ENCODE data around the gene PRPS1L1.

PRPS1L1 gene

DNA sequence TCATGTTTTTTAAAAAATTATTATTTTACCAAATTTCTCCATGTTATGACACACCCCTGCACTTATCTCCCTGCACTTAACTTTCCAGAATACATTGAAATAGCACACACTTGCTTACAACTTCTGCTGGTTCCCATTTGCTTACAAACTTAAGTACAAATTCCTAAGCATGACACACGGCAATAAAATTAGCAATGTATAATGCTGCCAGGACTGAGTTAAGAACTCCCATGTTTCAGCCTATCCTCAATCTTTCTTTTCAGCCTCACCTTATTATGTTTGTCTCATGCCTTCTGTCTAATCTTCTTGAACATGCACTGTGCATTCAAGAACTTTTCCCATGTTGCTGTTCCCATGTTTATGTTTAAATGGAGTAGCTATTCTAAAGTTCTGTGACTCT lies 40.8 kb downstream of the PRPS1L1 start:
- Histone ChIP-seq H3K4me3 (ENCODE audit: low read depth, low read length) (no peak overlapping the region), H3K79me2 (ENCODE audit: control insufficient read depth, insufficient read depth, low read length, poor library complexity) (no peaks in the 10 kb centered on the region), H3K14ac (ENCODE audit: low read length) (no peak overlapping the region), H3K4me2 (ENCODE audit: low read length) (no peak overlapping the region), H3K4ac (ENCODE audit: low read depth, low read length) (no peak overlapping the region), H3K4me1 (ENCODE audit: control insufficient read depth in 1 of 2, insufficient read depth in 2 of 2, low read length in 2 of 2) (peaks cover 0 to 3% of the 10 kb centered on the region in 2 experiments), H3K79me1 (ENCODE audit: low read length) (no peaks in the 10 kb centered on the region), H3K18ac (ENCODE audit: low read length) (no peak overlapping the region), H2BK5ac (ENCODE audit: low read depth, low read length, poor library complexity) (no peak overlapping the region), H3K23ac (ENCODE audit: low read length) (no peak overlapping the region), H4K91ac (ENCODE audit: low read depth, low read length) (no peak overlapping the region), H3K27me3 (ENCODE audit: insufficient read depth, low read length) (no peaks in the 10 kb centered on the region), H3K9me3 (ENCODE audit: insufficient read depth, low read depth, low read length) (peaks cover 2% of the 10 kb centered on the region), H2BK120ac (ENCODE audit: insufficient read depth, low read length, poor library complexity) (no peak overlapping the region), H3K27ac (ENCODE audit: low read depth, low read length) (no peak overlapping the region), H2BK12ac (ENCODE audit: low read length) (no peak overlapping the region), H2AFZ (ENCODE audit: insufficient read depth, low read length, poor library complexity) (no peak overlapping the region), H4K12ac (ENCODE audit: low read depth, low read length) (no peak overlapping the region), H4K8ac (ENCODE audit: low read depth, low read length) (no peak overlapping the region), H3K36me3 (ENCODE audit: control insufficient read depth in 1 of 2, insufficient read depth in 2 of 2, low read length in 2 of 2) (no peaks in the 10 kb centered on the region), H3K9ac (ENCODE audit: low read length) (no peak overlapping the region), H2AK5ac (ENCODE audit: low read length) (no peak overlapping the region)
- WGBS (ENCODE audit: extremely low coverage, insufficient coverage, insufficient read length) = no CpG with 5 or more reads among the region's 1 CpG
- DNase-seq = peak in 1 of 2 donors; percentile 79

DNA sequence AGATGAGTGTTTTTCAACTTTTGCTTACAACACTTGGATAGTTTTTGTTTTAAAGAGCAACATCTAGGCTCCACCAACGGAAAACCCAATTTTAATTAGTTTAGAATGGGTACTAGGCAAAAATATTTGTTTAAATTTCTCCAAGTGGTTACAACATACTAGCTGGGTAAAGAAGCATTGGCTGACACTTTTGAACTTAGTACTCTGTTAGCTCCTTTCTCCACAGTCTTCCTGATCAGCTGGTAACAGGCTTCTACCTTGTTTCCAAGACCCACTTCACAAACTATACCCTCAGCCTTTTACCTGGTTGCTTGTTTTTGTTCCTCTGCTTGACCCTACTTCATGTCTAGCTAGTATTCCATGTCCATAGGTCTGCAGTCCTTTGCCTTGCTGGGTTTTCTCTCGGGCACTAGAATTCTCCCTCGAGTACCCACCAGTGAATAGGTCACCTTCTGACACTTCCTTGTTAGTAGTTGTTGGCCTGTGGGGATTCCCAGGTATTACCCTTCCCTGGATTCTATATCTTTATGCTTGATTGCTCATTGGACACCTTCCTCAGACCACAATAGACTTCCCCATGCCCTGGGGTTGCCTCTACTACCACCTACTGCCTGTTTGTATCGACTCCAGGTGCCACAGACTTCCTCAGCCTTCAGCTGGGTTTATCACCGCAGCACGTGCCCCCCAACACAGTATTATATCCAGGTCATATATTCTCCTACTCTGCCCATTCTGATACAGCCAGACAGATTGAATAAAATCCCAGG lies 42.0 kb downstream of the PRPS1L1 start:
- no peak overlapping the region for H4K12ac ChIP-seq (ENCODE audit: low read depth, low read length)
- H3K4me1 ChIP-seq (ENCODE audit: control insufficient read depth in 1 of 2, insufficient read depth in 2 of 2, low read length in 2 of 2) = no peaks in the 10 kb centered on the region
- H3K27me3 ChIP-seq (ENCODE audit: insufficient read depth, low read length) = no peaks in the 10 kb centered on the region
- H3K14ac ChIP-seq (ENCODE audit: low read length) = no peak overlapping the region
- H4K8ac ChIP-seq (ENCODE audit: low read depth, low read length) = no peak overlapping the region
- H2BK12ac ChIP-seq (ENCODE audit: low read length) = no peak overlapping the region
- no peak overlapping the region for H2AFZ ChIP-seq (ENCODE audit: insufficient read depth, low read length, poor library complexity)
- no peak overlapping the region for H3K23ac ChIP-seq (ENCODE audit: low read length)
- H4K91ac ChIP-seq (ENCODE audit: low read depth, low read length) = no peak overlapping the region
- no peak overlapping the region for H2BK120ac ChIP-seq (ENCODE audit: insufficient read depth, low read length, poor library complexity)
- H3K27ac ChIP-seq (ENCODE audit: low read depth, low read length) = no peak overlapping the region
- H2BK5ac ChIP-seq (ENCODE audit: low read depth, low read length, poor library complexity) = no peak overlapping the region
- H3K79me1 ChIP-seq (ENCODE audit: low read length) = no peaks in the 10 kb centered on the region
- peaks cover 2% of the 10 kb centered on the region for H3K9me3 ChIP-seq (ENCODE audit: insufficient read depth, low read depth, low read length)
- no peaks in the 10 kb centered on the region for H3K36me3 ChIP-seq (ENCODE audit: control insufficient read depth in 1 of 2, insufficient read depth in 2 of 2, low read length in 2 of 2)
- H3K4ac ChIP-seq (ENCODE audit: low read depth, low read length) = no peak overlapping the region
- H3K18ac ChIP-seq (ENCODE audit: low read length) = no peak overlapping the region
- no peaks in the 10 kb centered on the region for H3K79me2 ChIP-seq (ENCODE audit: control insufficient read depth, insufficient read depth, low read length, poor library complexity)
- WGBS (ENCODE audit: extremely low coverage, insufficient coverage, insufficient read length) = no CpG with 5 or more reads among the region's 6 CpGs
- H2AK5ac ChIP-seq (ENCODE audit: low read length) = no peak overlapping the region
- no peak for DNase-seq
- no peak overlapping the region for H3K9ac ChIP-seq (ENCODE audit: low read length)
- H3K4me3 ChIP-seq (ENCODE audit: low read depth, low read length) = no peak overlapping the region
- no peak overlapping the region for H3K4me2 ChIP-seq (ENCODE audit: low read length)

DNA sequence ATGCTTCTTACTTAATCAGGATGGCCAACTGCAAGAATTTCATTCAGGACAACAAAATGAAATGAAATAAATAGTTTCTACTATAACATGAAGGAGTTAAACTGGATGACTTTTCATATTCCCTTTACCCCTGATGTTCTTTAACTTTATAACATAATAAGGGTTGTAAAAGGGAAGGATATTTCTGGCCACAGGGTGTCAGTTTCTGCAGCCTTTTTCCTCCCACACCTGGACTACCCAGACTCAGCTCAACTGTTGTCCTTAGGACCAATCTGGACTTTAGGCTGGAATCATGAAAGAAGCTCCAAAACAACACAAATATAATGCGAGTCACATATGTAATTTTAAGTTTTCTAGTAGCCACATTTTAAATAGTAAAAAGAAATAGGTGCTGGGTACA lies 43.4 kb downstream of the PRPS1L1 start:
- Histone ChIP-seq H3K4me1 (ENCODE audit: control insufficient read depth in 1 of 2, insufficient read depth in 2 of 2, low read length in 2 of 2) (no peaks in the 10 kb centered on the region), H2BK120ac (ENCODE audit: insufficient read depth, low read length, poor library complexity) (no peak overlapping the region), H3K23ac (ENCODE audit: low read length) (no peak overlapping the region), H3K18ac (ENCODE audit: low read length) (no peak overlapping the region), H3K14ac (ENCODE audit: low read length) (no peak overlapping the region), H2BK12ac (ENCODE audit: low read length) (no peak overlapping the region), H3K9ac (ENCODE audit: low read length) (no peak overlapping the region), H3K4ac (ENCODE audit: low read depth, low read length) (no peak overlapping the region), H3K36me3 (ENCODE audit: control insufficient read depth in 1 of 2, insufficient read depth in 2 of 2, low read length in 2 of 2) (no peaks in the 10 kb centered on the region), H3K9me3 (ENCODE audit: insufficient read depth, low read depth, low read length) (peaks cover 2% of the 10 kb centered on the region), H3K27me3 (ENCODE audit: insufficient read depth, low read length) (no peaks in the 10 kb centered on the region), H3K4me2 (ENCODE audit: low read length) (no peak overlapping the region), H4K8ac (ENCODE audit: low read depth, low read length) (no peak overlapping the region), H2BK5ac (ENCODE audit: low read depth, low read length, poor library complexity) (no peak overlapping the region), H3K79me1 (ENCODE audit: low read length) (no peaks in the 10 kb centered on the region), H3K27ac (ENCODE audit: low read depth, low read length) (no peak overlapping the region), H2AK5ac (ENCODE audit: low read length) (no peak overlapping the region), H4K91ac (ENCODE audit: low read depth, low read length) (no peak overlapping the region), H3K4me3 (ENCODE audit: low read depth, low read length) (no peak overlapping the region), H4K12ac (ENCODE audit: low read depth, low read length) (no peak overlapping the region), H2AFZ (ENCODE audit: insufficient read depth, low read length, poor library complexity) (no peak overlapping the region), H3K79me2 (ENCODE audit: control insufficient read depth, insufficient read depth, low read length, poor library complexity) (no peaks in the 10 kb centered on the region)
- no peak for DNase-seq
- WGBS (ENCODE audit: extremely low coverage, insufficient coverage, insufficient read length) = no CpG with 5 or more reads among the region's 1 CpG

- Histone ChIP-seq H3K18ac (ENCODE audit: low read length) (no peak overlapping the region), H3K9me3 (ENCODE audit: insufficient read depth, low read depth, low read length) (no peaks in the 10 kb centered on the region), H3K4ac (ENCODE audit: low read depth, low read length) (no peak overlapping the region), H2BK12ac (ENCODE audit: low read length) (no peak overlapping the region), H2BK120ac (ENCODE audit: insufficient read depth, low read length, poor library complexity) (no peak overlapping the region), H3K79me2 (ENCODE audit: control insufficient read depth, insufficient read depth, low read length, poor library complexity) (no peaks in the 10 kb centered on the region), H3K4me3 (ENCODE audit: low read depth, low read length) (no peak overlapping the region), H3K79me1 (ENCODE audit: low read length) (no peaks in the 10 kb centered on the region), H2AFZ (ENCODE audit: insufficient read depth, low read length, poor library complexity) (no peak overlapping the region), H3K9ac (ENCODE audit: low read length) (no peak overlapping the region), H2AK5ac (ENCODE audit: low read length) (no peak overlapping the region), H3K4me2 (ENCODE audit: low read length) (no peak overlapping the region), H4K8ac (ENCODE audit: low read depth, low read length) (no peak overlapping the region), H3K14ac (ENCODE audit: low read length) (no peak overlapping the region), H3K36me3 (ENCODE audit: control insufficient read depth in 1 of 2, insufficient read depth in 2 of 2, low read length in 2 of 2) (no peaks in the 10 kb centered on the region), H4K91ac (ENCODE audit: low read depth, low read length) (no peak overlapping the region), H3K4me1 (ENCODE audit: control insufficient read depth in 1 of 2, insufficient read depth in 2 of 2, low read length in 2 of 2) (no peaks in the 10 kb centered on the region), H2BK5ac (ENCODE audit: low read depth, low read length, poor library complexity) (no peak overlapping the region), H4K12ac (ENCODE audit: low read depth, low read length) (no peak overlapping the region), H3K27me3 (ENCODE audit: insufficient read depth, low read length) (no peaks in the 10 kb centered on the region), H3K23ac (ENCODE audit: low read length) (no peak overlapping the region), H3K27ac (ENCODE audit: low read depth, low read length) (no peak overlapping the region)
- peak in 1 of 2 donors; percentile 11 for DNase-seq
- no CpG with 5 or more reads among the region's 3 CpGs for whole genome bisulfite sequencing (ENCODE audit: extremely low coverage, insufficient coverage, insufficient read length)
These were observed 44.2 kb downstream of the PRPS1L1 start for GRCh38 chr7:17983221-17984062.
